IMR-90 (cell line): ENCODE data around the gene FAU. TPM values are rescaled to one million over a fixed set of nuclear protein-coding genes. Genes with fewer than 3 reads are reported as not detected.

Source experiments
- ATAC-seq: fragments of 200-7000 bp; cut with Tn5 transposase; 2 replicates; pipeline ENCODE4 v1.9.1; 2020; ENCODE audit warnings: low read depth, mild to moderate bottlenecking, moderate library complexity
- BruUV-seq: library from RNA; stranded (reverse); fragments of 400-500 nt; replicated peaks from 2 replicates; lab custom pipeline; 2021; lab: Mats Ljungman, UMichigan
- CTCF ChIA-PET: fragments of 300-600 bp; formaldehyde crosslinking; extraction: SDS; loops from one replicate; lab custom pipeline; 2021; ENCODE audit warnings: antibody characterized with exemption; lab: Yijun Ruan, JAX
- POLR2A ChIA-PET: fragments of 300-600 bp; sonication (Branson Sonifier 250); formaldehyde crosslinking; loops from one replicate; lab custom pipeline; 2022; ENCODE audit warnings: antibody characterized with exemption; ENCODE audit not compliant: unreplicated experiment; lab: Charles Lee
- DNase-seq: peaks from one replicate; pipeline ENCODE4 v3.0.0; 2013
- H2AFZ ChIP-seq: replicated peaks from 2 replicates; pipeline ENCODE3; 2013; ENCODE audit warnings: low read length, mild to moderate bottlenecking; ENCODE audit not compliant: poor library complexity
- H2AK5ac ChIP-seq: 2 replicates; pipeline ENCODE4 v1.6.1; 2013; ENCODE audit warnings: low read depth, low read length, inconsistent platforms
- H2AK9ac ChIP-seq: replicated peaks from 2 replicates; pipeline ENCODE3; 2013; ENCODE audit warnings: mild to moderate bottlenecking, low read depth, low read length, moderate library complexity; ENCODE audit not compliant: poor library complexity
- H2BK120ac ChIP-seq: 2 replicates; pipeline ENCODE4 v1.6.1; 2013; ENCODE audit warnings: low read depth, low read length, inconsistent platforms
- H2BK15ac ChIP-seq: 3 replicates; pipeline ENCODE4 v1.6.1; 2013; ENCODE audit warnings: low read depth, low read length, inconsistent platforms
- H2BK20ac ChIP-seq: 2 replicates; pipeline ENCODE4 v1.6.1; 2013; ENCODE audit warnings: low read depth, mild to moderate bottlenecking, inconsistent platforms, low read length, moderate library complexity
- H2BK5ac ChIP-seq: 2 replicates; pipeline ENCODE4 v1.6.1; 2013; ENCODE audit warnings: mild to moderate bottlenecking, low read depth, low read length, inconsistent platforms; ENCODE audit not compliant: poor library complexity, severe bottlenecking
- H3K14ac ChIP-seq: replicated peaks from 2 replicates; pipeline ENCODE4 v1.6.1; 2013; ENCODE audit warnings: low read depth, low read length, inconsistent platforms
- H3K18ac ChIP-seq: 2 replicates; pipeline ENCODE4 v1.6.1; 2013; ENCODE audit warnings: low read depth, low read length, control low read depth
- H3K23ac ChIP-seq: 2 replicates; pipeline ENCODE4 v1.6.1; 2013; ENCODE audit warnings: low read depth, low read length, inconsistent platforms
- H3K27ac ChIP-seq: 2 replicates; pipeline ENCODE4 v1.5.1; 2013; ENCODE audit warnings: mild to moderate bottlenecking, control low read depth, low read length; ENCODE audit not compliant: insufficient read depth
- H3K27me3 ChIP-seq: 2 replicates; pipeline ENCODE4 v1.6.1; 2013; ENCODE audit warnings: low read length; ENCODE audit not compliant: control insufficient read depth, insufficient read depth
- H3K36me3 ChIP-seq: 2 replicates; pipeline ENCODE4 v1.6.1; 2013; ENCODE audit warnings: low read length, mixed read lengths; ENCODE audit not compliant: control insufficient read depth, insufficient read depth
- H3K4ac ChIP-seq: 2 replicates; pipeline ENCODE4 v1.6.1; 2013; ENCODE audit warnings: low read depth, low read length, inconsistent platforms
- H3K4me1 ChIP-seq: 2 replicates; pipeline ENCODE4 v1.6.1; 2013; ENCODE audit warnings: low read length, mixed read lengths; ENCODE audit not compliant: control insufficient read depth, insufficient read depth
- H3K4me2 ChIP-seq: 2 replicates; pipeline ENCODE4 v1.6.1; 2013; ENCODE audit warnings: low read depth, mild to moderate bottlenecking, control low read depth, low read length, moderate library complexity
- H3K4me3 ChIP-seq: 2 replicates; pipeline ENCODE4 v1.5.1; 2013; ENCODE audit warnings: low read depth, mild to moderate bottlenecking, control low read depth, low read length, moderate library complexity; ENCODE audit not compliant: insufficient read depth
- H3K56ac ChIP-seq: 2 replicates; pipeline ENCODE4 v1.6.1; 2013; ENCODE audit warnings: low read length, inconsistent platforms; ENCODE audit not compliant: insufficient read depth; ENCODE audit errors: extremely low read depth
- H3K79me1 ChIP-seq, 2 experiments: 2 replicates each; pipeline ENCODE4 v1.6.1; 2013; ENCODE audit warnings: low read length in 2 of 2, inconsistent platforms in 1 of 2, low read depth in 1 of 2
- H3K9ac ChIP-seq: 2 replicates; pipeline ENCODE4 v1.6.1; 2013; ENCODE audit warnings: low read depth, low read length, control low read depth
- H3K9me1 ChIP-seq: 2 replicates; pipeline ENCODE4 v1.6.1; 2013; ENCODE audit warnings: low read length, inconsistent platforms; ENCODE audit not compliant: insufficient read depth
- H3K9me3 ChIP-seq: 2 replicates; pipeline ENCODE4 v1.6.1; 2013; ENCODE audit warnings: low read length; ENCODE audit not compliant: control insufficient read depth, insufficient read depth
- H4K20me1 ChIP-seq: 2 replicates; pipeline ENCODE4 v1.6.1; 2013; ENCODE audit warnings: low read length, inconsistent platforms; ENCODE audit not compliant: insufficient read depth
- H4K5ac ChIP-seq: 2 replicates; pipeline ENCODE4 v1.6.1; 2013; ENCODE audit warnings: mild to moderate bottlenecking, low read depth, low read length, control low read depth
- H4K8ac ChIP-seq, 2 experiments: 2 replicates each; pipeline ENCODE4 v1.6.1; 2013; ENCODE audit warnings: low read depth in 2 of 2, low read length in 2 of 2, control low read depth in 1 of 2, inconsistent platforms in 1 of 2
- H4K91ac ChIP-seq: 2 replicates; pipeline ENCODE4 v1.6.1; 2013; ENCODE audit warnings: low read depth, low read length, inconsistent platforms; ENCODE audit not compliant: insufficient read depth
- CEBPB ChIP-seq: IDR thresholded peaks from 2 replicates; pipeline ENCODE4 v1.6.1; 2012; ENCODE audit warnings: low read depth, low read length, improper control_type of control experiment
- ELK1 ChIP-seq: fragments of 150-350 bp; IDR thresholded peaks from 2 replicates; pipeline ENCODE4 v1.6.1; 2016; ENCODE audit warnings: low read depth, mild to moderate bottlenecking, low read length, moderate library complexity, borderline replicate concordance
- FOS ChIP-seq: fragments of 150-350 bp; IDR thresholded peaks from 2 replicates; pipeline ENCODE4 v1.6.1; 2016; ENCODE audit warnings: low read depth, low read length
- MAZ ChIP-seq: IDR thresholded peaks from 2 replicates; pipeline ENCODE4 v1.6.1; 2012; ENCODE audit warnings: low read depth, mild to moderate bottlenecking, low read length, improper control_type of control experiment, moderate library complexity, borderline replicate concordance
- RAD21 ChIP-seq: IDR thresholded peaks from 2 replicates; pipeline ENCODE4 v1.6.1; 2012; ENCODE audit warnings: low read length, improper control_type of control experiment
- RCOR1 ChIP-seq: IDR thresholded peaks from 2 replicates; pipeline ENCODE4 v1.6.1; 2012; ENCODE audit warnings: mild to moderate bottlenecking, low read length, improper control_type of control experiment; ENCODE audit not compliant: insufficient replicate concordance
- USF2 ChIP-seq: fragments of 150-350 bp; IDR thresholded peaks from 2 replicates; pipeline ENCODE4 v1.6.1; 2017; ENCODE audit warnings: mild to moderate bottlenecking, antibody characterized with exemption, low read length, low read depth
- WGBS, 2 experiments: methylation state at CpG; one replicate each; pipeline versions ENCODE4 v1.1.5 to v1.1.7; 2013; ENCODE audit warnings: missing lambda C conversion rate in 2 of 2; ENCODE audit not compliant: insufficient read length in 1 of 2; ENCODE audit errors: extremely low coverage in 2 of 2; 5-methylcytosine and 5-hydroxymethylcytosine counted together
- dilution Hi-C: fragments of 300-500 bp; cut with HindIII; formaldehyde crosslinking; loops from one replicate; pipeline ENCODE4 v1.14.3; 2018; ENCODE audit warnings: low sequenced_read_pairs; ENCODE audit not compliant: unreplicated experiment
- in situ Hi-C: fragments of 300-500 bp; cut with MboI; formaldehyde crosslinking; loops from 3 replicates; pipeline ENCODE4 v1.14.3; 2019; ENCODE audit warnings: low sequenced_read_pairs, inconsistent platforms, mixed read lengths
- intact Hi-C: fragments of 100-400 bp; cut with micrococcal nuclease; formaldehyde crosslinking; loops from 2 replicates; pipeline ENCODE4 v1.10.0; 2022
- polyA plus RNA-seq, 3 experiments: library from polyadenylated mRNA; depleted of rRNA; stranded (reverse); fragments of >200 nt; gene quantifications; 2 replicates each; pipeline ENCODE4 v1.2.3, GENCODE V29; 2012; ENCODE audit warnings: low replicate concordance in 1 of 3
- total RNA-seq: library from RNA; depleted of rRNA; stranded (reverse); fragments of >200 nt; gene quantifications from 2 replicates; pipeline ENCODE4 v1.2.3, GENCODE V29; 2012

Gene FAU
- total and polyA plus RNA-seq, 2 of the 4 experiments (the other 2 are of a cell fraction) = 189 to 652 TPM

- dilution Hi-C loops = no loop called here
Measured at GRCh38 chr11:65084598-65085375, 37.1 kb downstream of the FAU start.

More at GRCh38 chr11:65084598-65085375, 37.1 kb downstream of the FAU start:
- H3K9ac ChIP-seq = peak overlapping the region; percentile 99
- peak overlapping the region; percentile 25 for H2BK5ac ChIP-seq
- H3K14ac ChIP-seq = peak overlapping the region; percentile 92
- peak overlapping the region; percentile 94 for H2AK9ac ChIP-seq
- H3K27me3 ChIP-seq = no peaks in the 10 kb centered on the region
- intact Hi-C loops (loop anchor here (1.0 to 2.0 kb wide), 2 partner anchors 12 to 44 kb away; partner anchors contain the start of genes SAC3D1 and VPS51), in situ Hi-C loops (no loop called here)
- no peaks in the 10 kb centered on the region; the same call in 1 of the 2 replicates for H4K20me1 ChIP-seq
- peaks cover 40 to 54% of the 10 kb centered on the region in 2 experiments for H3K79me1 ChIP-seq
- 17% methylated on average over 6 of the region's 23 CpGs; no CpG with 5 or more reads in 1 of the 2 experiments for WGBS, 2 experiments
- no peak overlapping the region for H2BK20ac ChIP-seq
- no peak for TF ChIP-seq FOS
- TF ChIP-seq RCOR1 = no peak
- TF ChIP-seq ELK1 = no peak
- TF ChIP-seq RAD21 = no peak
- TF ChIP-seq USF2 = no peak
- TF ChIP-seq MAZ = no peak
- no peak for TF ChIP-seq CEBPB
- ChIA-PET POLR2A (interaction anchor here (1.7 kb wide), 1 partner anchor 12 kb away, joined by 4 read pairs; no protein-coding TSS in a partner anchor), CTCF (no interaction called here)
- peaks cover 34% of the 10 kb centered on the region for H3K36me3 ChIP-seq
- H3K4me1 ChIP-seq = peaks cover 4% of the 10 kb centered on the region; the same call in 1 of the 2 replicates
- peak overlapping the region; percentile 89 for H3K4me3 ChIP-seq
- H2BK15ac ChIP-seq = no peak overlapping the region
- peak overlapping the region; percentile 88 for H4K91ac ChIP-seq
- H3K56ac ChIP-seq = peak overlapping the region; percentile 76
- H3K27ac ChIP-seq = peak overlapping the region; percentile 100
- DNase-seq (no peak), ATAC-seq (peak; percentile 7; the same call in 1 of the 2 replicates)
- peak overlapping the region; percentile 79; the same call in 1 of the 2 replicates for H3K23ac ChIP-seq
- TSS peak; percentile 53 for BruUV-seq
- H3K18ac ChIP-seq = peak overlapping the region; percentile 0; the same call in 1 of the 2 replicates
- H3K4ac ChIP-seq = peak overlapping the region; percentile 96
- H4K8ac ChIP-seq = peak overlapping the region; percentile 93 to 94
- H2AK5ac ChIP-seq = peak overlapping the region; percentile 93
- no peaks in the 10 kb centered on the region; the same call in 1 of the 2 replicates for H3K9me1 ChIP-seq
- H2AFZ ChIP-seq = peak overlapping the region; percentile 83
- peak overlapping the region; percentile 9 for H2BK120ac ChIP-seq
- peak overlapping the region; percentile 90 for H4K5ac ChIP-seq
- H3K4me2 ChIP-seq = peak overlapping the region; percentile 95
- H3K9me3 ChIP-seq = no peaks in the 10 kb centered on the region
